Measurements from ENCODE around the gene SVOPL. TPM values are rescaled to one million over a fixed set of nuclear protein-coding genes. Genes with fewer than 3 reads are reported as not detected.

SVOPL gene
- total RNA-seq, 3 donors from 2014 or later, result not detected

DNA sequence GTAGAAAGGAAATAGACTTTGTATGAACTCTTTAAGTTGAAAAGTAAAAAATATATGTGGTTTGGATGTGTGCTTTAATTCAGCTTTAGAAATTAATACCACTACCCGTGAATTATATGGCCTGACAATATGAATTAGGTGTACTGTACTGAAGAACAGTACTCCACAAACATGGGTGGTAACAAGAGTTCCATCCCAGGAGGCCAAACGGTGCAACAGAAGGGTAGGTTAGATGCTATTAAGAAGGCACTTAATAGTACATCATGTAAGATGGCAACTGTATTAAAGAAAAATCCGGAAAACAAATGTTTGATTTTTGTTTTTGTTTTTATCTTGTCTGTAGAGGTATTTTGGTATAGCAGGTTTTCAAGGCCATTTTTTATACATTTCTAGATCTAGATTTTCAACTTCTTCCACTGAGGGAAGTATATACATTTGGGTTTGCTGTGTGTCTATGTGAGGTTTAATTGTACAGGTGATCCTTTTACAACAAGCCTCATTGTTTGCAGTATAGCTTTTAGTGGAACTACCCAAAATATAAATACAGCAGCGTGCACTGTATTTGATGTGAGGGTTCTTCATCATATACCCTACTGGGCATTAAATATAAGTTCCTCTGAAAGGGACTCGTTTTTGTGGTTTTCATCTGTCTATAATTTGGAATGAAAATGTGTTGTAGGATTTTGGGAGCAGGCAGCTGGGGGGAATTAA, 115.7 kb downstream of the SVOPL start:
- H3K27me3 Mint-ChIP-seq (ENCODE audit: low read depth), result no peaks in the 10 kb centered on the region
- DNase-seq, result no peak
- H3K4me1 Mint-ChIP-seq (ENCODE audit: low read depth), result no peaks in the 10 kb centered on the region
- ATAC-seq, result no peak
- no peaks in the 10 kb centered on the region for H3K9me3 Mint-ChIP-seq
- peaks cover 52% of the 10 kb centered on the region for H3K36me3 Mint-ChIP-seq (ENCODE audit: insufficient read depth)
- H3K4me3 Mint-ChIP-seq, result no peak overlapping the region

DNA sequence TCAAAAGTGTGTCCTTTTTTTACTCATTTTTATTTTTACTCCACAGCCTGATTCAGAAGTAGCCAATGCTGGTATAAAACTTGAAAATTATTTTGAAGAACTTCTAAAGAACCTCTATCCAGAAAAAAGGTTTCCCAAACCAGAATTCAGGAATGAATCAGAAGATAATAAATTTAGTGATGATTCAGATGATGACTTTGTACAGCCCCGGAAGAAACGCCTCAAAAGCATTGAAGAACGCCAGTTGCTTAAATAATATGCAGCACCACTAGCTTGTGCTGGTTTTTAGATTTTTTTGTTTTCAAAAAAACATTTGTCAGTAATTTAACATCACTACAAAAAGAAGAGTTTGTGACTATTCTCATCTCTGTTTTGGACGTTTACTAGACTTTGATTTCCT, 116.5 kb downstream of the SVOPL start:
- Mint-ChIP-seq H3K4me1 (ENCODE audit: low read depth) (no peaks in the 10 kb centered on the region), H3K36me3 (ENCODE audit: insufficient read depth) (peaks cover 60% of the 10 kb centered on the region), H3K27me3 (ENCODE audit: low read depth) (no peaks in the 10 kb centered on the region), H3K9me3 (no peaks in the 10 kb centered on the region), H3K4me3 (no peak overlapping the region)
- ATAC-seq (no peak), DNase-seq (no peak)

DNA sequence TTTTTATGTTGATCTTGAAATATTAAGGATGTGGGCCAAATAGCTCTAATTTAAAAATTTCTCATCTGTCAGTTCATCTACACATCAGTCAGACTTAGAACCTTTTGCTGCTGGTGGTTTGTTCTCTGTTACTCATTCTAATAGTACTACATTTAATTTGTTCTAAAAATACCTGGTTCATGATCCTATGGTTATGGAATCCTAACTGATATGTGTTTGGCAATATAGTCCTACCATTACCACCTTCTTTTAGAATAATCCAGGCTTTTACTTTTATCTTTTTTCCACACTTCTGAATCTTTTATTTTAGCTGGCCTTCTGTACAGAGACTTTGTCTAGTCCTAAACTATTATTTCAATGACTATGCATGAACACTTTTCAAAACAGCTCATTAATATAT, 116.9 kb downstream of the SVOPL start:
- ATAC-seq (no peak), DNase-seq (no peak)
- H3K4me1 Mint-ChIP-seq (ENCODE audit: low read depth), result no peaks in the 10 kb centered on the region
- no peak overlapping the region for H3K4me3 Mint-ChIP-seq
- H3K27me3 Mint-ChIP-seq (ENCODE audit: low read depth), result no peaks in the 10 kb centered on the region
- H3K9me3 Mint-ChIP-seq, result no peaks in the 10 kb centered on the region
- H3K36me3 Mint-ChIP-seq (ENCODE audit: insufficient read depth), result peaks cover 64% of the 10 kb centered on the region

DNA sequence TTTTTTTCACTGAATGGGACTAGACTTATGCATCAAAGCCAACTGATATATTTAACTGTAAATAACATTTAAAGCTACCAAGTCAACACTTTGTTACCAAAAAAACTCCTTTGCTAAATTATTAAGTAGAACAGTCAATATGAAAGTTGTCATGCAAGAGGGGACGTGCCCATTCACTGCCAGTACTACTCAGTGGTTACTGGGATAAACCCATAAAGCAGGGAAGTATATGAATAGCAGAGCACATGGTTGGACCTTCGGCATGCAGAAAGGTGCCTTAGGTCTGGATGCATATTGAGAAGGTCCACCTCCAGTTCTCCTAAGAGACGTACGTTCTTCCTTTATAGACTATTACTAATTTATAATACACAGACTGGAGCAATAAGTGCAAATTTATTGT, 120.1 kb downstream of the SVOPL start:
- Mint-ChIP-seq H3K4me1 (ENCODE audit: low read depth) (no peaks in the 10 kb centered on the region), H3K9me3 (no peaks in the 10 kb centered on the region), H3K27me3 (ENCODE audit: low read depth) (no peaks in the 10 kb centered on the region), H3K36me3 (ENCODE audit: insufficient read depth) (peaks cover 65% of the 10 kb centered on the region), H3K4me3 (no peak overlapping the region)
- no peak for ATAC-seq
- no peak for DNase-seq

DNA sequence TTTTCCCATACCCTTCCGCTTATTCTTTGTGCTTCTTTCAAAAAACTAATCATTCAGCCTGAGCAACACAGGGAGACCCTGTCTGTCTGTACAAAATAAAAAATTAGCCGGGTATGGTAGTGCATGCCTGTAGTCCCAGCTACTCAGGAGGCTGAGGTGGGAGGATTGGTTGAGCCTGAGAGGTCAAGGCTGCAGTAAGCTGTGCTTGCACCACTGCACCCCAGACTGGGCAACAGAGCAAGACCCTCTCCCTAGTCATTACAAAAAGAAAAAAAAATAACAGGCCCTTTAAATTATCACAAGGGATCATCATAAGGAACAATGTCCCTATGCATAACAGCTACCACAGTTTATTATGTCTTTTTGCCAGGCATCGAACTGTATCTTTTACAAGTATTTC, 121.5 kb downstream of the SVOPL start:
- Mint-ChIP-seq H3K36me3 (ENCODE audit: insufficient read depth) (peaks cover 57% of the 10 kb centered on the region), H3K27me3 (ENCODE audit: low read depth) (no peaks in the 10 kb centered on the region), H3K4me3 (no peak overlapping the region), H3K4me1 (ENCODE audit: low read depth) (no peaks in the 10 kb centered on the region), H3K9me3 (no peaks in the 10 kb centered on the region)
- DNase-seq (no peak), ATAC-seq (no peak)

DNA sequence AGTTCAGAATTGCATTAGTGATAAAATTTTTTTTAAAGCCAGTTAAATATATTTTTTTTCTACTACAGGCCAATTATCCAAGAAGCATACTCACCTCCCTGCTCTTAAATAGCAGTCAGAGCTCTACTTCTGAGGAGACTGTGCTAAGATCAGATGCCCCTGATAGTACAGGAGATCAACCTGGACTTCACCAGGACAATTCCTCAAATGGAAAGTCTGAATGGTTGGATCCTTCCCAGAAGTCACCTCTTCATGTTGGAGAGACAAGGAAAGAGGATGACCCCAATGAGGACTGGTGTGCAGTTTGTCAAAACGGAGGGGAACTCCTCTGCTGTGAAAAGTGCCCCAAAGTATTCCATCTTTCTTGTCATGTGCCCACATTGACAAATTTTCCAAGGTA, 122.0 kb downstream of the SVOPL start:
- Mint-ChIP-seq H3K4me3 (no peak overlapping the region), H3K27me3 (ENCODE audit: low read depth) (no peaks in the 10 kb centered on the region), H3K9me3 (no peaks in the 10 kb centered on the region), H3K4me1 (ENCODE audit: low read depth) (no peaks in the 10 kb centered on the region), H3K36me3 (ENCODE audit: insufficient read depth) (peaks cover 53% of the 10 kb centered on the region)
- DNase-seq (no peak), ATAC-seq (no peak)

DNA sequence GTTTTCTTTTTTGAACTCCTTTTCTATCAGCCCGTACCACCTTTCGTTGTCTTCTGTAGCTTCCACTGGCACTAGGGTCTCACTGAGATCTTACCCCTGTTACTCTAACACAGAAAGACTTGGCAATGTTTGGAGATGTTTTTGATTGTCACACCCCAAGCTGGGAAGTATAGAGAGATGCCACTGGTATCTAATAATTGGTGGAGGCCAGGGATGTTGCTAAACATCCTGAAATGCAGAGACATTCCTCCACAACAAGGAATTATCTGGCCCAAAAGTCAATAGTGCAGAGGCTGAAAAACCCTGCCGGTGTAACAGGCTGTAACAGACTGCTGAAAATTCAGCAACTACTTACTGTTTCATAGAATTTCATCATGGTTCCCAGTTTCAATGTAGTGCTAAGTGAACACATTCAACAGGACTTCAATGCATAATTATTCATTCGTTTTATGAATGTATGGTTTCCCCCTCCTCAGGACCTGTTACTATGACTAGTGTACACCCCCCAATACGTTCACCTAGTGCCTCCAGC, 125.2 kb downstream of the SVOPL start:
- DNase-seq (no peak), ATAC-seq (no peak)
- no peaks in the 10 kb centered on the region for H3K27me3 Mint-ChIP-seq (ENCODE audit: low read depth)
- H3K36me3 Mint-ChIP-seq (ENCODE audit: insufficient read depth), result peaks cover 52% of the 10 kb centered on the region
- H3K4me3 Mint-ChIP-seq, result no peak overlapping the region
- no peaks in the 10 kb centered on the region for H3K9me3 Mint-ChIP-seq
- no peaks in the 10 kb centered on the region for H3K4me1 Mint-ChIP-seq (ENCODE audit: low read depth)

DNA sequence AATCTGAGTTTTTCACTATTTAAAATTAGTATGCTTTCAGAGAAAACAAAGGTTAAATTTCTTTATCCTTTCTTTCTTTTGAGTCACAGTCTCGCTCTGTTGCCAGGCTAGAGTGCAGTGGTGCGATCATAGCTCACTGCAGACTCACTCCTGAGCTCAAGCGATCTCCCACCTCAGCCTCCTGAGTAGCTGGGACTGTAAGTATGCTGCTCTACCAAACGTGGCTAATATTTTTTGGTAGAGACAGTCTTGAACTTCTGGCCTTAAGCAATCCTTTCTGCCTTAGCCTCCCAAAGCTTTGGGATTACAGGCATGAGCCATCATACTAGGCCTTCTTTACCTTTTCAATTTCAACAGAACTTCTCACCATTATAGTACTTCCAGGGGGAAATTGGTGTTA, 127.4 kb downstream of the SVOPL start:
- H3K27me3 Mint-ChIP-seq (ENCODE audit: low read depth), result no peaks in the 10 kb centered on the region
- H3K9me3 Mint-ChIP-seq, result no peaks in the 10 kb centered on the region
- H3K4me3 Mint-ChIP-seq, result no peak overlapping the region
- no peak for ATAC-seq
- peaks cover 49% of the 10 kb centered on the region for H3K36me3 Mint-ChIP-seq (ENCODE audit: insufficient read depth)
- no peaks in the 10 kb centered on the region for H3K4me1 Mint-ChIP-seq (ENCODE audit: low read depth)
- no peak for DNase-seq

DNA sequence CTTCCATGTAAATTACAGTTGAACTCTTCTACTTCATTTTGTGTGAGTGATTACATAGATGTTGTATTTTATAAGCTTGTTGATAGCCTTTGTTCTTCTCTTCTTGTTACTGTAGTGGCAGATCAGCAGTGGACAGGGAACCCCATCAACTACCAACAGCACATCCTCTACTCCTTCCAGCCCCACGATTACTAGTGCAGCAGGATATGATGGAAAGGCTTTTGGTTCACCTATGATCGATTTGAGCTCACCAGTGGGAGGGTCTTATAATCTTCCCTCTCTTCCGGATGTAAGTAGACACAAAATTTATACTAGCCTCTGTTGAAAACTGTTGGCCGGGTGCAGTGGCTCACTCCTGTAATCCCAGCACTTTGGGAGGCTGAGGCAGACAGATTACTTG, 130.4 kb downstream of the SVOPL start:
- ATAC-seq, result no peak
- Mint-ChIP-seq H3K4me1 (ENCODE audit: low read depth) (no peaks in the 10 kb centered on the region), H3K27me3 (ENCODE audit: low read depth) (no peaks in the 10 kb centered on the region), H3K4me3 (no peak overlapping the region), H3K9me3 (peaks cover 2% of the 10 kb centered on the region), H3K36me3 (ENCODE audit: insufficient read depth) (peaks cover 51% of the 10 kb centered on the region)
- no peak for DNase-seq

DNA sequence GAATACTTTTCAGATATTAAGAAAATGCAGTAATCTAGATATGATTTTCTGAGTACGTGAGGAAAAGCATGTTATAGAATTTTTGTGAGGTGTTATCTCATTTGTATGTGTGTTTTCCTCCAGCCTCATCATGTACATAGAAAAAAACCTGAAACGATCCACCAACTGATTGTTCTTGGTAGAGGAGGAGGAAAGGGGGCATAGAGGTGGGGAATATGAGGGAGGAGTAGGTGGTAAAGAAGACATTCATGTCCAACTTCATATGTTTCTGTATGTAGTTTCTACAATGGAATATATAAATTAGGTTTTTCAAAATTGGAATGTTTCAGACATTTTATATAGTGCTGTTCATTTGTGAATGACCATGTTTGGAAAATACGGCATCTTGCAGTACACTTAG, 131.7 kb downstream of the SVOPL start:
- no peaks in the 10 kb centered on the region for H3K4me1 Mint-ChIP-seq (ENCODE audit: low read depth)
- no peak overlapping the region for H3K4me3 Mint-ChIP-seq
- no peaks in the 10 kb centered on the region for H3K27me3 Mint-ChIP-seq (ENCODE audit: low read depth)
- ATAC-seq (no peak), DNase-seq (no peak)
- peaks cover 61% of the 10 kb centered on the region for H3K36me3 Mint-ChIP-seq (ENCODE audit: insufficient read depth)
- H3K9me3 Mint-ChIP-seq, result peaks cover 15% of the 10 kb centered on the region

DNA sequence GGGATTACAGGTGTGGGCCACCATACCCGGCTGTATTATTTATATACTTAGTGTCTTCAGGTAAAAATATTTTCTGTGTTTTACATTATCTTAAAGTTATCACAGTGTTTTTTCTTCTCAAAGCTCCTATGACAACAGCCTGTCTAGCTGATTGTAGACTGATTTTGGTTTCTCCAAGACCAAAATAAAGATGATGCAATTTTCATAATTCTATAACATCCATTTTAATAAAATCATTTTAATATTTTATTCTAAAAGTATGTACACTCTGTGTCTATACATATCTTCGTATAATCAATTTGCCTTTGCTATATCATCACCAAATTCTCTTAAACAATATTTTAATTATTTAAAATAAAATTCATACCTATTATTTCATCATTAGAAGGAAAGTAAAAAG, 132.5 kb downstream of the SVOPL start:
- Mint-ChIP-seq H3K27me3 (ENCODE audit: low read depth) (no peaks in the 10 kb centered on the region), H3K36me3 (ENCODE audit: insufficient read depth) (peaks cover 62% of the 10 kb centered on the region), H3K9me3 (peaks cover 22% of the 10 kb centered on the region), H3K4me1 (ENCODE audit: low read depth) (no peaks in the 10 kb centered on the region), H3K4me3 (no peak overlapping the region)
- ATAC-seq, result no peak
- no peak for DNase-seq

DNA sequence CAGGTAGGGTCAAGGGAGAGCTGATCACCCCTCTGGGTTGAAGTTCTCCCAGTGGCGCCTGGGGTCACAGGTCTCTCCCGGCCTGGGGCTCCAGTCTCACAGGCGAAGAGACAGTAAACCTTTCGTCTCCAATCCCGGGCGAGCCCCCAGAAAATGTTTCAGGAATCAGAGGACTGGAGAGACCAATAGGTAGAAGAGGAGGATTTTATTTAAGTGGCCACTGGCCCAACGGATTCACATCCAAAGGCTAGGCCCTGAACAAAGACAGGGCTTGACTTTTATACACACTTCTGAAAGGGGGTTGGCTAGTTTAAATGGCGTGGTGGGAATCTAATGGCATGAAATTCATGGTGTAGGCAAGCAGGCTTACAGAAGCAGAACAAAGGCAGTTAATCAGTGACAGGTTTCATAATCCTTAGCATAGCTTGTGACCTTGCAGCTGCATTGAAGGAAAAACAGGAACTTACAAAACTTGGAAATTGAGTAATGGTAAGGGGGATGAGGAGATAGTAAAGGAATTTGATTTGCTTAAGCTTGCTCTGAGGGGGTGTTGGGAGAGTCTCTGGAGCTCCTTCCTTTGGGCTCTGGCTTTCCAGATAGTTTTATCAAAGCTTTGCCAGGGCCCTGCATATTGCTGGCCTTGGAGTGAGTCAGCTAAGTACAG, 135.6 kb downstream of the SVOPL start:
- no peaks in the 10 kb centered on the region for H3K27me3 Mint-ChIP-seq (ENCODE audit: low read depth)
- H3K36me3 Mint-ChIP-seq (ENCODE audit: insufficient read depth), result peaks cover 69% of the 10 kb centered on the region
- ATAC-seq (no peak), DNase-seq (no peak)
- peaks cover 34% of the 10 kb centered on the region for H3K9me3 Mint-ChIP-seq
- H3K4me3 Mint-ChIP-seq, result no peak overlapping the region
- H3K4me1 Mint-ChIP-seq (ENCODE audit: low read depth), result no peaks in the 10 kb centered on the region

DNA sequence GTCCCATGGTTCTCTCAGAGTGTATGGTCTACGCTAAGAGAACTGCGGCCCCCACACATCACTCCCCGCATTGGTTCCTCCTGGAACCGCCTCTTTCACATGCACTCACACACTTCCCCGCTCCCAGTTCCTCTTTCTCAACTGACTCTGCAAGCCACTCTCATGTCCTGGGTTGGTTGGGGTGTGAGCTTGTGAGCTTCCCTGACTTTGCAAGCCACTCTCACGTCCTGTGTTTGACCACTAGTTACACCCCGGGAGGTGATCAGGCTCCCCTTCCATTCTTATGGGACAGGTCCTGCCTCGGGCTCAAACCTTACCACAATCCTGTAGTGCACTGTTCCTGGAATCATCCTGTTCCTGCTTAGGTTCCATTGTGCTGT, 136.1 kb downstream of the SVOPL start:
- no peaks in the 10 kb centered on the region for H3K27me3 Mint-ChIP-seq (ENCODE audit: low read depth)
- no peak overlapping the region for H3K4me3 Mint-ChIP-seq
- H3K9me3 Mint-ChIP-seq, result peaks cover 38% of the 10 kb centered on the region
- DNase-seq (no peak), ATAC-seq (no peak)
- peaks cover 69% of the 10 kb centered on the region for H3K36me3 Mint-ChIP-seq (ENCODE audit: insufficient read depth)
- H3K4me1 Mint-ChIP-seq (ENCODE audit: low read depth), result no peaks in the 10 kb centered on the region

DNA sequence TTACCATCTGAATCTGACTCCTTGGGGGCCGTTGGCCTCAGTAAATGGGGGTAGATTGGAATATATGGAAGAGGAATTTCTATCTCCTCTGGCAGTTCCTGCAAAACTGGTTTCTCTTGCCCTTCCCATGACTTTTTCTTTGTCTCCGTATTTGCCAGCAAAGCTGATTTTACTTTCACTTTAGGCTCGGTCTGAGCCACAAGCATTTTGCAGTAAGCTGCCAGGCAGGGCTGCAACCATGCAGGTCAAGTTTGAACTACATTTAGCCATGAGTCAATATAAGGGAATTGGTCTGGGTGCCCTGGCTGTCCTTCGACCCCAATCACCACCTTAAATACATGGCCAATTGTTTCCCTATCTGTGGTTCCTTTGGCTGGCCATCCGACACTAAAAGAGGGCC, 136.8 kb downstream of the SVOPL start:
- no peak for ATAC-seq
- Mint-ChIP-seq H3K9me3 (peaks cover 44% of the 10 kb centered on the region), H3K27me3 (ENCODE audit: low read depth) (no peaks in the 10 kb centered on the region), H3K4me1 (ENCODE audit: low read depth) (no peaks in the 10 kb centered on the region), H3K36me3 (ENCODE audit: insufficient read depth) (peaks cover 74% of the 10 kb centered on the region), H3K4me3 (no peak overlapping the region)
- no peak for DNase-seq

DNA sequence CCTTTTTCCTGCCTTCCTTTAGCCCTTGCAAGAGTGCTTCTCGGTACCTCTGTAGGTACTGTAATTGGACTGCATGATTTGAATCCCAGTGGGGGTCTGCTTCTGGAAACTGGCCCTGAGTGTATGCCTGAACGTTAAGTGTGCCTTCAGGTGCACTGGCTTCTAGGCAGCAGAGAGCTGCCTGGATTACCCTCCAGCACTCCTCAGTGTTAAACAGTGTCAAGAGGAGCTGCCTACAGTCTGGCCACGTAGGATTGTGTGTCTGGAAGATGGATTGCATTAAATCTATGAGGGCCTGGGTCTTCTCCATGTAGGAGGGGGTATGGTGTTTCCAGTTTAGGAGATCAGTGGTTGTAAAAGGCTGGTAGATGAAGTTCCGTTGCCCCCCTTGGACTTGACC, 137.4 kb downstream of the SVOPL start:
- no peaks in the 10 kb centered on the region for H3K27me3 Mint-ChIP-seq (ENCODE audit: low read depth)
- DNase-seq, result no peak
- no peaks in the 10 kb centered on the region for H3K4me1 Mint-ChIP-seq (ENCODE audit: low read depth)
- no peak for ATAC-seq
- H3K4me3 Mint-ChIP-seq, result no peak overlapping the region
- H3K9me3 Mint-ChIP-seq, result peaks cover 48% of the 10 kb centered on the region
- H3K36me3 Mint-ChIP-seq (ENCODE audit: insufficient read depth), result peaks cover 72% of the 10 kb centered on the region

Measured in activated T-cell treated with anti-CD3 and anti-CD28 coated beads, Interleukin-2, amount 50 U/mL, for 4 hours (primary cell).